ENCODE measurements around the gene SPTLC1. TPM values are rescaled to one million over a fixed set of nuclear protein-coding genes. Genes with fewer than 3 reads are reported as not detected.
"Not testable (repeated sequence)": the region's sequence is repeated elsewhere in the genome, so short reads cannot be mapped to it uniquely, and the experiment has no call there.

Gene SPTLC1
- total and polyA plus RNA-seq, 4 donors = 20.8 to 137 (median 58.6) TPM

DNA sequence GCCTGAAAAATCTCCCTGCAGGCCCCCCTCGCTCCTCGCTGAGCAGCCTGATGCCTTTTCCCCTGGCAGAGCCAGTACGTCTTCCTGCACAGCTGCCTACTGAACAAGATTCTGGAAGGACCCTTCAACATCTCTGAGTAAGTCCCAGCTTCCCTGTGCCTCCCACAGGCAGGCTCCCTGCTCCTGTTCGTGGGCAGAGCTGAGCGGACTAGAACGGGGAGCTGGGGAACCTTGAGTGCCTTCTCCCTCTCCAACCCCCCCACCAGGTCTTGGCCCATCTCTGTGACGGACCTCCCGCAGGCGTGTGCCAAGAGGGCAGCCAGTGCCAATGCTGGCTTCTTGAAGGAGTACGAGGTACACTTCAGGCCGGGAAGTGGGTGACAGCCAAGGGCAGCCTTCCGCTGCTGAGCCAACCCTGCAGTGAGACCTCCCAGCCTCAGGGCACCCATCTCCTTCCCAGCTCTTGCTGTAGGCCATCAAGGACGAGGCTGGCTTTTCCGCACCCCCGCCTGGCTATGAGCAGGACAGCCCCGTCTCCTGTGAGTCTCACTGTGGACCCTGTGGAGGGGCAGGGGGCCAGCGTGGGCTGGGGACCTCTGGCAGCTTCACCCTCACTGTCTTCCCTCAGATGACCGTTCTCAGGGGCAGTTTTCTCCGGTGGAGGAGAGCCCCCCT lies 21.1 kb upstream of the SPTLC1 start:
- Histone ChIP-seq H3K27ac (ENCODE audit: low read depth in 1 of 2, low read length in 1 of 2) (no peak overlapping the region), H3K4me3 (no peak overlapping the region), H3K27me3 (ENCODE audit: control insufficient read depth in 3 of 3, insufficient read depth in 3 of 3, low read length in 2 of 3) (peaks cover 0 to 7% (median 2%) of the 10 kb centered on the region in 3 donors), H3K36me3 (ENCODE audit: control insufficient read depth in 4 of 4, insufficient read depth in 4 of 4, low read length in 4 of 4) (no peaks in the 10 kb centered on the region), H3K9ac (ENCODE audit: insufficient read depth in 1 of 2, low read length in 2 of 2) (no peak overlapping the region), H3K9me3 (ENCODE audit: control insufficient read depth in 4 of 4, insufficient read depth in 3 of 4, low read length in 3 of 4) (no peaks in the 10 kb centered on the region), H3K4me1 (ENCODE audit: control insufficient read depth in 5 of 5, insufficient read depth in 5 of 5, low read length in 5 of 5) (peaks cover 0 to 7% (median 0%) of the 10 kb centered on the region in 5 donors)
- WGBS, 2 donors = 69 to 86% methylated on average over 19 of the region's 19 CpGs
- TF ChIP-seq, protein P1, sequence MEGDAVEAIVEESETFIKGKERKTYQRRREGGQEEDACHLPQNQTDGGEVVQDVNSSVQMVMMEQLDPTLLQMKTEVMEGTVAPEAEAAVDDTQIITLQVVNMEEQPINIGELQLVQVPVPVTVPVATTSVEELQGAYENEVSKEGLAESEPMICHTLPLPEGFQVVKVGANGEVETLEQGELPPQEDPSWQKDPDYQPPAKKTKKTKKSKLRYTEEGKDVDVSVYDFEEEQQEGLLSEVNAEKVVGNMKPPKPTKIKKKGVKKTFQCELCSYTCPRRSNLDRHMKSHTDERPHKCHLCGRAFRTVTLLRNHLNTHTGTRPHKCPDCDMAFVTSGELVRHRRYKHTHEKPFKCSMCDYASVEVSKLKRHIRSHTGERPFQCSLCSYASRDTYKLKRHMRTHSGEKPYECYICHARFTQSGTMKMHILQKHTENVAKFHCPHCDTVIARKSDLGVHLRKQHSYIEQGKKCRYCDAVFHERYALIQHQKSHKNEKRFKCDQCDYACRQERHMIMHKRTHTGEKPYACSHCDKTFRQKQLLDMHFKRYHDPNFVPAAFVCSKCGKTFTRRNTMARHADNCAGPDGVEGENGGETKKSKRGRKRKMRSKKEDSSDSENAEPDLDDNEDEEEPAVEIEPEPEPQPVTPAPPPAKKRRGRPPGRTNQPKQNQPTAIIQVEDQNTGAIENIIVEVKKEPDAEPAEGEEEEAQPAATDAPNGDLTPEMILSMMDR (IDR thresholded peaks at IDR 0.05; ENCODE audit: control extremely low read depth, extremely low read depth) = no peak
- ATAC-seq (ENCODE audit: insufficient read depth, low FRiP score) (no peak), DNase-seq (no peak)

GRCh38 chr9:92135576-92135975 lies 20.4 kb upstream of the SPTLC1 start:
- H3K9me3 ChIP-seq (ENCODE audit: control insufficient read depth in 4 of 4, insufficient read depth in 3 of 4, low read length in 3 of 4) = no peaks in the 10 kb centered on the region
- TF ChIP-seq, protein P1 (IDR thresholded peaks at IDR 0.05; ENCODE audit: control extremely low read depth, extremely low read depth) = no peak
- H3K36me3 ChIP-seq (ENCODE audit: control insufficient read depth in 4 of 4, insufficient read depth in 4 of 4, low read length in 4 of 4) = no peaks in the 10 kb centered on the region
- DNase-seq (no peak), ATAC-seq (ENCODE audit: insufficient read depth, low FRiP score) (no peak)
- 80 to 84% methylated on average over 7 of the region's 7 CpGs for WGBS, 2 donors
- no peak overlapping the region for H3K9ac ChIP-seq (ENCODE audit: insufficient read depth in 1 of 2, low read length in 2 of 2)
- no peak overlapping the region for H3K4me3 ChIP-seq
- no peak overlapping the region for H3K27ac ChIP-seq (ENCODE audit: low read depth in 1 of 2, low read length in 1 of 2)
- H3K4me1 ChIP-seq (ENCODE audit: control insufficient read depth in 5 of 5, insufficient read depth in 5 of 5, low read length in 5 of 5) = peaks cover 0 to 3% (median 0%) of the 10 kb centered on the region in 5 donors
- peaks cover 0 to 2% (median 2%) of the 10 kb centered on the region in 3 donors for H3K27me3 ChIP-seq (ENCODE audit: control insufficient read depth in 3 of 3, insufficient read depth in 3 of 3, low read length in 2 of 3)

GRCh38 chr9:92133949-92134604 lies 18.9 kb upstream of the SPTLC1 start:
- Histone ChIP-seq H3K4me1 (ENCODE audit: control insufficient read depth in 5 of 5, insufficient read depth in 5 of 5, low read length in 5 of 5) (no peaks in the 10 kb centered on the region), H3K27me3 (ENCODE audit: control insufficient read depth in 3 of 3, insufficient read depth in 3 of 3, low read length in 2 of 3) (no peaks in the 10 kb centered on the region), H3K9me3 (ENCODE audit: control insufficient read depth in 4 of 4, insufficient read depth in 3 of 4, low read length in 3 of 4) (no peaks in the 10 kb centered on the region), H3K36me3 (ENCODE audit: control insufficient read depth in 4 of 4, insufficient read depth in 4 of 4, low read length in 4 of 4) (no peaks in the 10 kb centered on the region), H3K4me3 (no peak overlapping the region), H3K27ac (ENCODE audit: low read depth in 1 of 2, low read length in 1 of 2) (no peak overlapping the region), H3K9ac (ENCODE audit: insufficient read depth in 1 of 2, low read length in 2 of 2) (no peak overlapping the region)
- peak; percentile 78 for ATAC-seq (ENCODE audit: insufficient read depth, low FRiP score)
- DNase-seq = peak; percentile 66 to 79 (median 69)
- WGBS, 2 donors = 10 to 15% methylated on average over 19 of the region's 19 CpGs
- TF ChIP-seq, protein P1 (IDR thresholded peaks at IDR 0.05; ENCODE audit: control extremely low read depth, extremely low read depth) = peak; percentile 86

DNA sequence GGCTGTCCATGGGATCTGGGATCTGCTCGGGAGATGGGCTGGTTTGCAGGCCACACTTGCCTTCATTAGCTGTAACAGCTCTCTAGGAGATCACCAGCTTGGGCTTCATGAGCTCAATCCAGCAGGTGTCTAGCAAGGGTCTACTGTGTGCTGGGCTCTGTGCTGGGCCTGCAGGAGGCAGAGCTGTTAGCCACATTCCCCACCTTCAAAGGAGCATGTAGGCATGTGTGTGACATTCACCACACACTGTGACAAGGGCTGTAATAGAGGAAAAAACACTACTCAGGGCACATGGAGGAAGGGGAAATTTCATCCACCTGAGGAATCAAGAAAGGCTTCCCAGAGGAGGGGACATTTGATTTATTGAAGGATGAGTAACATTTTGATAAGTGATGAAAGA lies 17.7 kb upstream of the SPTLC1 start:
- 91 to 94% methylated on average over 1 of the region's 1 CpG for WGBS, 2 donors
- H3K4me1 ChIP-seq (ENCODE audit: control insufficient read depth in 5 of 5, insufficient read depth in 5 of 5, low read length in 5 of 5); H3K9ac ChIP-seq (ENCODE audit: insufficient read depth in 1 of 2, low read length in 2 of 2); H3K27me3 ChIP-seq (ENCODE audit: control insufficient read depth in 3 of 3, insufficient read depth in 3 of 3, low read length in 2 of 3); H3K36me3 ChIP-seq (ENCODE audit: control insufficient read depth in 4 of 4, insufficient read depth in 4 of 4, low read length in 4 of 4); DNase-seq; H3K27ac ChIP-seq (ENCODE audit: low read depth in 1 of 2, low read length in 1 of 2); H3K4me3 ChIP-seq; H3K9me3 ChIP-seq (ENCODE audit: control insufficient read depth in 4 of 4, insufficient read depth in 3 of 4, low read length in 3 of 4); ATAC-seq (ENCODE audit: insufficient read depth, low FRiP score): not testable (repeated sequence)
